Peyer's patch (tissue), 4 donors: ENCODE results near the gene ZNF737. TPM values are rescaled to one million over a fixed set of nuclear protein-coding genes. Genes with fewer than 3 reads are reported as not detected.
A peak's percentile ranks its signal among the peaks of the same experiment; 100 is the strongest.
"Not testable (repeated sequence)": the region's sequence is repeated elsewhere in the genome, so short reads cannot be mapped to it uniquely, and the experiment has no call there.

ENCODE experiments used
- DNase-seq, 3 donors: peaks; one replicate each; pipeline ENCODE4 v3.0.0-alpha.2; 2017 to 2019
- H3K27ac ChIP-seq, 4 donors: fragments of 200-600 bp; sonication (generic); one replicate each; pipeline ENCODE4 v1.5.1; 2016 to 2019
- H3K27me3 ChIP-seq, 2 donors: fragments of 200-600 bp; sonication (generic); one replicate each; pipeline ENCODE4 v1.5.1; 2019
- H3K36me3 ChIP-seq, 3 donors: fragments of 200-600 bp; sonication (generic); one replicate each; pipeline ENCODE4 v1.5.1; 2016 to 2019
- H3K4me1 ChIP-seq, 4 donors: fragments of 200-600 bp; sonication (generic); one replicate each; pipeline ENCODE4 v1.5.1; 2016 to 2019
- H3K4me3 ChIP-seq, 4 donors: fragments of 200-600 bp; sonication (generic); 1 replicate in 3 of 4; 2 replicates in 1 of 4; pipeline ENCODE4 v1.5.1; 2016 to 2019; ENCODE audit warnings: mild to moderate bottlenecking in 1 of 4
- H3K9me3 ChIP-seq, 4 donors: fragments of 200-600 bp; sonication (generic); one replicate each; pipeline ENCODE4 v1.5.1; 2016 to 2019; ENCODE audit warnings: mild to moderate bottlenecking in 1 of 4
- POLR2A ChIP-seq, 2 donors: fragments of 450-650 bp; IDR thresholded peaks; one replicate each; pipeline ENCODE4 v1.5.1; 2017; ENCODE audit warnings: antibody characterized with exemption in 2 of 2, mild to moderate bottlenecking in 2 of 2, moderate library complexity in 2 of 2
- total RNA-seq, 4 donors: library from RNA; depleted of rRNA; stranded (reverse); fragments of >200 nt; gene quantifications; one replicate each; pipeline ENCODE4 v1.1.0, GENCODE V29; 2016
- TF ChIP-seq, protein P1 (sequence below), 6 experiments: fragments of 450-650 bp in 4 of 6; fragments of 200-600 bp in 2 of 6; sonication (generic) in 1 of 6; IDR thresholded peaks; one replicate each; pipeline ENCODE4 v1.5.1; 2017 to 2019; ENCODE audit warnings: antibody characterized with exemption in 6 of 6, mild to moderate bottlenecking in 3 of 6, moderate library complexity in 1 of 6

Gene ZNF737
- 10 to 100 TPM in 3 of 4 donors, 1 to 10 TPM in 1; 7.7 to 60.2 (median 13.8) TPM for total RNA-seq

DNA sequence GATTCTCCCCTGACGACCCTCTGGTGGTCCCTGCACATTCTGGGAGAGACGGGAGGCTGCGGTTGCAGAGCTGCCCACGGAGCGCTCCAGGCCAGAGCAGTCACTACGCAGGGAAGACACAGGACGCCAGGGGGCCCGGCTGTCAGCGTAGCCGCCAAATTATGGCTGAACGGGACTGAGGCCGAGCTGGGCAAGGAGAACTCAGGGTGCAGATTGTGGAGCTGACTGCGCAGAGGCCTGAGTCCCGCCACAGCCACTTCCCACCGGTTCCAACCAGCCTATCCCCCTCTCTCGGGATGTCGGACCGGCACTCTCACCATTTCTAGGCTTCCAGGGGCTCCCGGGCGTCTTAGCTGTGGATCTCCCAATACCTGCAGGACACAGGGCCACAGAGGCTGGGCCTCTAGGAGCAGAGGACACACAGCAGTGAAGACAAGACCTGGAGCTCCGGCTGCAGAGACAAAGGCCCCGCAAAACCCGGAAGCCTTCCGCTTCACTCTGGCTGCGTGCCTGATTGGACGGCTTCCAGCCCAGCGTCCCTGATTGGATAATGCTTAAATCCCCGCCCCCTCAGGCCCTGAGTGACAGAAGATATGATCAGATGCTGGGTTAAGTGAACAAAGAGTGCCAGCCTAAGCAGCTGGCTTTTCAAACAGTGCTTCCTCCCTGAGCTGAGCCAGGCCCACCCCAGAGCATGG is at the start of gene ZNF737:
ZNF737 (minus strand) TSS at position 461 of the 698 bp plus-strand sequence; CDS start at position 320, 141 bp downstream.
- peak within 1 kb of the TSS; percentile 70 to 89 (median 86) for H3K27ac ChIP-seq
- TF ChIP-seq, protein P1, sequence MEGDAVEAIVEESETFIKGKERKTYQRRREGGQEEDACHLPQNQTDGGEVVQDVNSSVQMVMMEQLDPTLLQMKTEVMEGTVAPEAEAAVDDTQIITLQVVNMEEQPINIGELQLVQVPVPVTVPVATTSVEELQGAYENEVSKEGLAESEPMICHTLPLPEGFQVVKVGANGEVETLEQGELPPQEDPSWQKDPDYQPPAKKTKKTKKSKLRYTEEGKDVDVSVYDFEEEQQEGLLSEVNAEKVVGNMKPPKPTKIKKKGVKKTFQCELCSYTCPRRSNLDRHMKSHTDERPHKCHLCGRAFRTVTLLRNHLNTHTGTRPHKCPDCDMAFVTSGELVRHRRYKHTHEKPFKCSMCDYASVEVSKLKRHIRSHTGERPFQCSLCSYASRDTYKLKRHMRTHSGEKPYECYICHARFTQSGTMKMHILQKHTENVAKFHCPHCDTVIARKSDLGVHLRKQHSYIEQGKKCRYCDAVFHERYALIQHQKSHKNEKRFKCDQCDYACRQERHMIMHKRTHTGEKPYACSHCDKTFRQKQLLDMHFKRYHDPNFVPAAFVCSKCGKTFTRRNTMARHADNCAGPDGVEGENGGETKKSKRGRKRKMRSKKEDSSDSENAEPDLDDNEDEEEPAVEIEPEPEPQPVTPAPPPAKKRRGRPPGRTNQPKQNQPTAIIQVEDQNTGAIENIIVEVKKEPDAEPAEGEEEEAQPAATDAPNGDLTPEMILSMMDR (IDR thresholded peaks at IDR 0.05) = peak in 3 of 6 experiments; percentile 14 to 38 (median 30)
- peak; percentile 51 to 69 for TF ChIP-seq POLR2A (IDR thresholded peaks at IDR 0.05)
- H3K27me3 ChIP-seq = no peaks in the 10 kb centered on the region
- peaks cover 0 to 27% (median 0%) of the 10 kb centered on the region in 3 donors for H3K36me3 ChIP-seq
- peak; percentile 91 to 97 (median 96) for DNase-seq
- H3K9me3 ChIP-seq = peaks cover 0 to 29% (median 4%) of the 10 kb centered on the region in 4 donors
- peak within 1 kb of the TSS; percentile 62 to 94 (median 65) for H3K4me3 ChIP-seq
- no peaks in the 10 kb centered on the region for H3K4me1 ChIP-seq

DNA sequence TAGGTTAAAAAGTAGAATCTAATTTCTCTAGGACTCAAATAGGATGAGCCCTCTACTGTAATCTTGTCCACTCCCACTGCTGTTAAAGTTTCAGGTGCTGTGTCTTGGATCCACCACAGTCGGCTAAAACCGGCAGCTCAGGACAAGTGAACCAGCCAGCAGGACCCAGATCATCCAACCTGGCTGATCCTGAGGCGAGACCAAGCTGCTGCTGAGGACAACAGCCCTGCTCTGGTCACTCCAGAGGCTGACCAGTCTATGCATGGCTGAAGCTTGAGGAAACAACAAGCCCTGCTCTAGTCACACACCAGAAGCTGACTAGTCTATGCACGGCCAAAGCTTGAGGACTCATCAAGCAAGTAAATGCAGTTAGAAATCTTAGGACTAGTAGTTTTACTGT is 49.4 kb upstream of the ZNF737 start:
- not testable (repeated sequence) for DNase-seq, H3K27ac ChIP-seq
- H3K9me3 ChIP-seq = peaks cover 0 to 23% (median 0%) of the 10 kb centered on the region in 4 donors

DNA sequence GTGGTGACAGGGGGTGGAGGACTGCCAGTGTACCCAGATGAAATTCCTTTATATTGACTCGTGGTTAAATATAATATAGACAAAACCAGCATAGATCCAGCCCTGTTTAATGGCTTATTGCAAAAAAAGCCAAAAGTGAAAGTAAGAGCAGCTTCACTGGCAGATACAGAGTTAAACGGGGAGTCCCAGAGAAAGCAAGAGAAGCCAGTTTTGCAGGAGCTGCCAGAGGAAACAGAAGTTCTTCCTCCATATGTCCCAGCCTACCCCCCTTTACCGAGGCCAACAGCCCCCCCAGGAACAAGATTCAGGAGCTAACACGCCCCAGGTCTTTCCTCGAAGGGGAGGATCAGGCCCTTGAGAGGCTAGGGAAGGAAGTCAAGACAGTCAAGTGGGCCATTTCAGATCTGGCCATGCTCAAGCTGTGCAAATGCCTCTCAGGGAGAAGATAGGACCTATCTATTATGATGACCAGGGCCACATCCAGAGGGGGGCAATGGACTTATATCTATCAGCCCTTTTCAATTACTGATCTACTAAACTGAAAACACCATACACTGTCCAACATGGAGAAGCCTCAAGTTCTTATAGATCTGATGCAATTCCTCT is 47.2 kb upstream of the ZNF737 start:
- Histone ChIP-seq H3K4me3 (no peak overlapping the region), H3K27me3 (no peaks in the 10 kb centered on the region), H3K27ac (no peak overlapping the region), H3K9me3 (peaks cover 0 to 28% (median 0%) of the 10 kb centered on the region in 4 donors), H3K36me3 (no peaks in the 10 kb centered on the region), H3K4me1 (no peaks in the 10 kb centered on the region)
- no peak for DNase-seq
- TF ChIP-seq, protein P1 (IDR thresholded peaks at IDR 0.05) = no peak
- no peak for TF ChIP-seq POLR2A (IDR thresholded peaks at IDR 0.05)

More for the DNA sequence above, 49.4 kb upstream of the ZNF737 start:
- not testable (repeated sequence) for H3K36me3 ChIP-seq, H3K4me3 ChIP-seq, H3K4me1 ChIP-seq, H3K27me3 ChIP-seq

DNA sequence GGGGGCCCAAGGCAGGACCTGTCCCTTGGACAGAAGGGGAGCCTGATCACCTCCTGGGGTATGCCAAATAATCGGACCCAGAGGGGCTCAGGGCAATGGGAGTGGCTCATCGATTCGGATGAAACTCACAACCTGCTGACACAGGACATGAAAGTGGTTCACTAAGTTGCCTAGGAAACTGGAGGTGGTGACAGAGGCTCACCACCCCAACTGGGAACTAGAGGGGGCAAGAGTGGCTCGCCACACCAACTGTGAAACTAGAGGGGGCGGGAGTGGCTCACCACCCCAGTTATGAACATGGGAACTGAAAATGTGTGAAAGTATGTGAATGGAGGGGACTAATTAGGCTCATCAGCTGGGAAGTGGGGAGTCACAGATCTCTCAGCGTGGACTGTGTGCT is 46.3 kb upstream of the ZNF737 start:
- no peak overlapping the region for H3K27ac ChIP-seq
- H3K36me3 ChIP-seq = no peaks in the 10 kb centered on the region
- TF ChIP-seq, protein P1 (IDR thresholded peaks at IDR 0.05) = no peak
- no peak for TF ChIP-seq POLR2A (IDR thresholded peaks at IDR 0.05)
- H3K27me3 ChIP-seq = no peaks in the 10 kb centered on the region
- H3K4me3 ChIP-seq = no peak overlapping the region
- H3K9me3 ChIP-seq = peaks cover 0 to 21% (median 0%) of the 10 kb centered on the region in 4 donors
- DNase-seq = no peak
- H3K4me1 ChIP-seq = no peaks in the 10 kb centered on the region

DNA sequence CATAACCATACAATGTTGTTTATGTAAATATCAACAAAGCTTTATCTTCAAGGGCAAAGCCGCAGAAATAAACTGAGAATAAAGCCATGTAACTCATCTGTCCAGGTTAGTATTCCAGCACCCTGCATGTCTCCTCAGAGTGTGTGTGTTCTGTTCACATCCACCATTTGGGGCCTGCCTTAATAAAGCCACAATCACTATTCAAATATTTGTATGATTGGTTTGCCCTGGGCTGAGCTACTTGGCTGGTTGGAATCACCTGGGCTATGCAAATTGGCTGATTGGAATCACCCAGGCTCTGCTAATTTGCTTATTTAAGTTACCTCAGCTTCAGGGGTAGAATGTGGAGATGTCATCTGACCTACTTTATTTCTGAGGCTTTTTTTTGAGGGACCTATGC is 42.4 kb upstream of the ZNF737 start:
- DNase-seq = no peak
- H3K9me3 ChIP-seq = peaks cover 0 to 18% (median 0%) of the 10 kb centered on the region in 4 donors
- no peak overlapping the region for H3K27ac ChIP-seq
- H3K4me1 ChIP-seq = no peaks in the 10 kb centered on the region
- TF ChIP-seq, protein P1 (IDR thresholded peaks at IDR 0.05) = no peak
- TF ChIP-seq POLR2A (IDR thresholded peaks at IDR 0.05) = no peak
- H3K36me3 ChIP-seq = no peaks in the 10 kb centered on the region
- H3K27me3 ChIP-seq = no peaks in the 10 kb centered on the region
- no peak overlapping the region for H3K4me3 ChIP-seq

DNA sequence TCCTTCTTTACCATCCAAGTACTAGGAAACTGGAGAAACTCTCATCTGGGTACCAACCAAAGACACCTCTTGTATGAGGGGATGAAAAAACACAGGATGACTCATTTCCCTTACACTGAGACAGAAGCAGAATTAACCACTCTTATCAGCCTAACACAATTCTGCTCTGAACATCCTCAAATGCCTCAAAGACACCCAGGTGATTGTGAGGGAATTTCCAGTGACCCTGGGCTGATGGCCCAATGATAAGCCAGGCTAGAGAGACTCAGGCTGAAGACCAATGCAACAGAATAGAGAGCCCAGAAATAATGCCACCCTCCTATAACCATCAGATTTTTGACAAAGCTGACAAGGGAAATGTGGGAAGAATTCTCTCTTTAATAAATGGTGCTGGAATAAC is 7.0 kb downstream of the ZNF737 start:
- H3K9me3 ChIP-seq = peaks cover 0 to 80% (median 14%) of the 10 kb centered on the region in 4 donors
- TF ChIP-seq, protein P1 (IDR thresholded peaks at IDR 0.05) = no peak
- TF ChIP-seq POLR2A (IDR thresholded peaks at IDR 0.05) = no peak

More for the DNA sequence above, 7.0 kb downstream of the ZNF737 start:
- Histone ChIP-seq H3K27me3 (no peaks in the 10 kb centered on the region), H3K36me3 (peaks cover 0 to 46% (median 0%) of the 10 kb centered on the region in 3 donors), H3K4me1 (no peaks in the 10 kb centered on the region), H3K27ac (no peak overlapping the region), H3K4me3 (no peak overlapping the region)
- no peak for DNase-seq
